DMS79 treated with DMSO at 0.1 percent for 48 hours (cell line): ENCODE data around the gene FAM163A.
"Not testable (repeated sequence)": the region's sequence is repeated elsewhere in the genome, so short reads cannot be mapped to it uniquely, and the experiment has no call there.

Experiments used
- DNase-seq: peaks from one replicate; lab custom pipeline; 2025; lab: John Stamatoyannopoulos, UW

The FAM163A gene

GRCh38 chr1:179853102-179853501 is 110.0 kb downstream of the FAM163A start:
- DNase-seq = no peak

GRCh38 chr1:179855831-179856230 is 112.7 kb downstream of the FAM163A start:
- DNase-seq = not testable (repeated sequence)

- DNase-seq = no peak
Observed at GRCh38 chr1:179856296-179856695, 113.2 kb downstream of the FAM163A start.

- no peak for DNase-seq
Observed at GRCh38 chr1:179857009-179857408, 113.9 kb downstream of the FAM163A start.

GRCh38 chr1:179860652-179861051 is 117.6 kb downstream of the FAM163A start:
- no peak for DNase-seq

GRCh38 chr1:179865377-179865776 is 122.3 kb downstream of the FAM163A start:
- DNase-seq = no peak
